Measurements from ENCODE around the gene SPOCK1.

The SPOCK1 gene

DNA sequence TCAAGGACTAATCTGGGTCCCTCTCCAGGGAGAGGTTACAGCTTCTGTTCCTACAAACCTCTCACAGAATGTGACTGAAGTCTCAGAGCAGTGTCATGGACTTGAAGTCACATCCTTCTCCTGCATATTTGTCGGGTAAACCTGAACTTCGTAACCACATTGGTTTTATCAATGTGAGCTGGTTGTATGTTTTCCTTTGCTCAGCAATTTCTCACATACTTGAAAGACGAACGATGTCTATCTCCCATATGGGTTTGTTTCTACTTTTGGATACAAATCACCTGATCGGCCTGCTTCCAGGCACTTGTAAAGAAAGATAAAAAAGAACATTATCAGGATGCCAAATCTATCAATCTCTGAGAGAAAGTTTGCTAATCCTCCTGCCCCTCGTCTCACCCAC lies 411.0 kb downstream of the SPOCK1 start:
- H3K4me3 ChIP-seq (ENCODE audit: control insufficient read depth, low read depth, low read length), result no peak overlapping the region
- no peak for DNase-seq (ENCODE audit: low read depth)
- TF ChIP-seq, protein P1, sequence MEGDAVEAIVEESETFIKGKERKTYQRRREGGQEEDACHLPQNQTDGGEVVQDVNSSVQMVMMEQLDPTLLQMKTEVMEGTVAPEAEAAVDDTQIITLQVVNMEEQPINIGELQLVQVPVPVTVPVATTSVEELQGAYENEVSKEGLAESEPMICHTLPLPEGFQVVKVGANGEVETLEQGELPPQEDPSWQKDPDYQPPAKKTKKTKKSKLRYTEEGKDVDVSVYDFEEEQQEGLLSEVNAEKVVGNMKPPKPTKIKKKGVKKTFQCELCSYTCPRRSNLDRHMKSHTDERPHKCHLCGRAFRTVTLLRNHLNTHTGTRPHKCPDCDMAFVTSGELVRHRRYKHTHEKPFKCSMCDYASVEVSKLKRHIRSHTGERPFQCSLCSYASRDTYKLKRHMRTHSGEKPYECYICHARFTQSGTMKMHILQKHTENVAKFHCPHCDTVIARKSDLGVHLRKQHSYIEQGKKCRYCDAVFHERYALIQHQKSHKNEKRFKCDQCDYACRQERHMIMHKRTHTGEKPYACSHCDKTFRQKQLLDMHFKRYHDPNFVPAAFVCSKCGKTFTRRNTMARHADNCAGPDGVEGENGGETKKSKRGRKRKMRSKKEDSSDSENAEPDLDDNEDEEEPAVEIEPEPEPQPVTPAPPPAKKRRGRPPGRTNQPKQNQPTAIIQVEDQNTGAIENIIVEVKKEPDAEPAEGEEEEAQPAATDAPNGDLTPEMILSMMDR (IDR thresholded peaks at IDR 0.05; ENCODE audit: control insufficient read depth, insufficient read depth, low read depth, low read length, missing control alignments), result no peak

DNA sequence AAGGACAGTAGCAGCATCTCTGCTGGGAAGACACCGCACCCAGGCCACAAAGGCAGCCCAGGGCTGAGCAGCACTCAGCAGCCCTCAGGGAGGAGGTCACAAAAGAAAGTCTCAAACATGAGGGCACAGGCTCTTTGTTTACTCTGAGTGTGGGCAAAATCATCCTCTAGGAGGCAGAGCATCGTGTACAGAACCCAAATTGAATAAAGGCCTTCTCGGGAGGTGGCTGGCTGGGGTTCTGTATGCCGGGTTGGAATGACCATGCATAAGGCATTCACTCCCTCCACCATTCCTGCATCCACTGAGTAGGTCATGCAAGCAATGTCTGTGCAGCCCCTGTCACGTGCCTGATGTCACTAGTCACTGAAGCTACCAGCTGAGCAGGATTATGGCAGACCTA lies 412.8 kb downstream of the SPOCK1 start:
- no peak for DNase-seq (ENCODE audit: low read depth)
- TF ChIP-seq, protein P1 (IDR thresholded peaks at IDR 0.05; ENCODE audit: control insufficient read depth, insufficient read depth, low read depth, low read length, missing control alignments), result no peak
- no peak overlapping the region for H3K4me3 ChIP-seq (ENCODE audit: control insufficient read depth, low read depth, low read length)

DNA sequence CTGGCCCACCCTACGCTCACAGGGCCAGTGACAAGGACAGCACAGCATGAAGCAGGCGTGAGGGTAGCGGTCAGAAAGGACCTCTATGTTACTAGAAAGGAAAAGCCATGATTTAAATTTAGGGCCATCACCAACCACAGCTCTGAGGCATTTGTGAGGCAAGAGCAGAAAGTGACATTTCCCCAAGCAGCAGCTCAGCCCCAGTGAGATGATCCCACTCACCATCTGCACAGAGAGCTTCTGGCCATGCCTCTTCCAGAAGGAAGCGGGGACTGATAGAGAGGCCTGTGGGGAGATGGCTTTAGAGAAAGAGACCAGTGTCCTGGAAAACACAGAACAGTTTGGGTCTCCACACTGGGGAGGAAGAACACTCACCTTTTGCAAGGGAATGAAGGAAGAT lies 413.9 kb downstream of the SPOCK1 start:
- DNase-seq (ENCODE audit: low read depth), result no peak
- no peak overlapping the region for H3K4me3 ChIP-seq (ENCODE audit: control insufficient read depth, low read depth, low read length)
- TF ChIP-seq, protein P1 (IDR thresholded peaks at IDR 0.05; ENCODE audit: control insufficient read depth, insufficient read depth, low read depth, low read length, missing control alignments), result no peak

DNA sequence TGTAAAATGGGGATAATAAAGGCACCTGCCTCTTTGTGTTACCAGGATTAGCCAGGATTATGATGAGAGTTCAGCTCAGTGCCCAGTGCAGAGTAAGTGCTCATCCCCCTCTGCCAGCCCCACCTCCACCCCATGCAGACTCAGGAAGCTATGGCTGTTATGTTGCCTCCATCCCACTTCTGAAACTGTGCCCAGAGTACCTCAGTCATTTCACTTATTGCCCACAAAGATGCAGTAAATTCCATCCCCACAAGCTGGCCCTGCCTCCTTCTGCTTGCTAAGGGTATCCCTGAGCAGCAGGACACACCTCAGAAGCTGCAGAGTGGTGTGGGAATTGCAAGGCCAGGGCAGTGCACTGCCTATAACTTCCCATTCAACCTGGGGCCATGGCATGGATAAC lies 415.1 kb downstream of the SPOCK1 start:
- no peak overlapping the region for H3K4me3 ChIP-seq (ENCODE audit: control insufficient read depth, low read depth, low read length)
- no peak for DNase-seq (ENCODE audit: low read depth)
- TF ChIP-seq, protein P1 (IDR thresholded peaks at IDR 0.05; ENCODE audit: control insufficient read depth, insufficient read depth, low read depth, low read length, missing control alignments), result no peak

DNA sequence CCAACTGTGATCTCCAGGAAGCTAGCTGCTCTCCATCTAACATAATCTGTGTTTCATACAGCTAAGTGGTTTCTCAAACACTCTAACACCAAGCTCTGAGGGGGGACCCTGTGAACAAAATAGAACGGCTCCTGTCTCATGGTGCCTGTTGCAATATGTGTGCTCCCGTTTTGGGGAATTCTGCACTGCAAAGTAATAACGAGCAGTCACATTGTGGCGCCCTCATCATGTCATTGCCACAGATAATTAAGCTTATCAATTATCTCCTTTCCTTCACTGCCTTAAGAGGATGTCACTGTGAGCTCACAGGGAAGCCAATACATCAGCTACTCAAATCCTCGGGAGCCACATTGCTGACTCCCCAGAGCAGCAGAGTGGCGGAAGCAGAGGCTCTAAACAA lies 416.2 kb downstream of the SPOCK1 start:
- no peak for DNase-seq (ENCODE audit: low read depth)
- TF ChIP-seq, protein P1 (IDR thresholded peaks at IDR 0.05; ENCODE audit: control insufficient read depth, insufficient read depth, low read depth, low read length, missing control alignments), result no peak
- H3K4me3 ChIP-seq (ENCODE audit: control insufficient read depth, low read depth, low read length), result no peak overlapping the region

DNA sequence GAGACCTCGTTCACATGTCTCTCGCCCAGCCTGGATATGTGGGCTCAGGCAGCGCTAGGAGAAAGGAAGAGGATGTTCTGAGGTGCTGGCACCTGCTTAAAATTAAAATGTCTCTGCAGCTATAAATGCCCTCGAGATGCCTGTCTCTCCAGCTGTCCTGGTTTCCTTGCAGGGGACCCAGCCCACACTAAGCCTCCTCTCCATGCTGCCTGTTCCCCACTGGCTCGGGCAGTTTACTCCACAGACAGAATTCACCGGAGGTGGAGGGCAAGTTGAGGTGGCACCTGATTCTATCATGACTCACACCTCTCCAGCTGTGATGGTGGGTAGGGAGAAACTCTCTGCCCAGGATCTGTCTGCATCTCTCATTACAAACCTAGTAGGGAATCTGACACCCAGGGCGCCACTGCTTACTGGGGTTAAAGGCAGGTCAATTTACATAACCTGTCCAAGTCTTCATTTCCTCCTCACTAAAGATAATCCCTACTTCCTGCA lies 420.9 kb downstream of the SPOCK1 start:
- TF ChIP-seq, protein P1 (IDR thresholded peaks at IDR 0.05; ENCODE audit: control insufficient read depth, insufficient read depth, low read depth, low read length, missing control alignments), result no peak
- no peak for DNase-seq (ENCODE audit: low read depth)
- no peak overlapping the region for H3K4me3 ChIP-seq (ENCODE audit: control insufficient read depth, low read depth, low read length)
